Inflammatory macrophage treated with lipopolysaccharide for 4 hours (primary cell): ENCODE measurements around the gene SPATA19.

Experiments used
- DNase-seq: peaks from one replicate; pipeline ENCODE4 v3.0.0-alpha.2; 2020

SPATA19 gene

DNA sequence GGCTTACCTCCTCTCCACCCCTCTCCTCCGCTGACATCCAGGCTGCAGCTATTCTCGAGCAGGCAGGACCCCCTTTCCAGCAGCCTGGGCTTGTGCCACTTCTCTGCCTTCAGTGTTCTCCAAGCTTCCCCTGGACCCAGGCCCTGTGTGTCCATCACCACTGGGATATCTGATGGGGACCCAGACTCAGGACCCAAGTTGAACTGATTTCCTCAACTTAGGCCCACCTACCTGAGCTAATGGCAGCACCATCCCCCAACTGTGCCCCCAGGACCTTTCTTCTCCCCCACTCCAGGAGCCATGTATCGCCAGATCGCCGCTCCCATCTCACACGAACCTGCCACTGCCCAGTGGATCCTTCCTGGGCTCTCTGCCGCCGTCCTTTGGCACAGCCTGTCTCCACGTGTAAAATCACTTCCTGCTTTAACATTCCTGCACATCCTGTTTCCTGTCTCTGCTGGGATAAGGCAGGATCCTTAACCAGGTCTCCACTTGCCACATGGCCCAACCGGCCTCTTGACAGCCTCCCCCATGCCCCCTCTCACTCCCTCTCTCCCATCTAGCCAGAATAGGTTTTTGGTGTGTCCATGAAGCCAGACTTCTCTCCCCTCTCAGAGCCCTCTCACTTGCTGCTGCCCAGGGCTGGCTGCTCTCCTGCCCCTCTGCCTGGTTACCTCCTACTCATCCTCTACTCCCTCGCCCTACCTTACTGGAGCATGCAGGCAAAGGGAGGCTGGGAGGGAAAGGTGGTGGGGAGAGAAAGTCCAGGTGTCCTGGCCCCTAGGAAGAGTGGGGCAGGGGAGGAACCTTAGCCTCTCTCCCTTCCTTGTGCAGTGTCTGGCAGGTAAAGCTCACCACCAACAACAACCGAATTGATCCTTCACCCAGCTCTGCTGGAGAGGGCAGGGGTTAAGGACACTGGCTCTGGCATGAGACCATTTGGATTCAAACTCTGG, 9.4 kb downstream of the SPATA19 start:
- DNase-seq, result no peak

DNA sequence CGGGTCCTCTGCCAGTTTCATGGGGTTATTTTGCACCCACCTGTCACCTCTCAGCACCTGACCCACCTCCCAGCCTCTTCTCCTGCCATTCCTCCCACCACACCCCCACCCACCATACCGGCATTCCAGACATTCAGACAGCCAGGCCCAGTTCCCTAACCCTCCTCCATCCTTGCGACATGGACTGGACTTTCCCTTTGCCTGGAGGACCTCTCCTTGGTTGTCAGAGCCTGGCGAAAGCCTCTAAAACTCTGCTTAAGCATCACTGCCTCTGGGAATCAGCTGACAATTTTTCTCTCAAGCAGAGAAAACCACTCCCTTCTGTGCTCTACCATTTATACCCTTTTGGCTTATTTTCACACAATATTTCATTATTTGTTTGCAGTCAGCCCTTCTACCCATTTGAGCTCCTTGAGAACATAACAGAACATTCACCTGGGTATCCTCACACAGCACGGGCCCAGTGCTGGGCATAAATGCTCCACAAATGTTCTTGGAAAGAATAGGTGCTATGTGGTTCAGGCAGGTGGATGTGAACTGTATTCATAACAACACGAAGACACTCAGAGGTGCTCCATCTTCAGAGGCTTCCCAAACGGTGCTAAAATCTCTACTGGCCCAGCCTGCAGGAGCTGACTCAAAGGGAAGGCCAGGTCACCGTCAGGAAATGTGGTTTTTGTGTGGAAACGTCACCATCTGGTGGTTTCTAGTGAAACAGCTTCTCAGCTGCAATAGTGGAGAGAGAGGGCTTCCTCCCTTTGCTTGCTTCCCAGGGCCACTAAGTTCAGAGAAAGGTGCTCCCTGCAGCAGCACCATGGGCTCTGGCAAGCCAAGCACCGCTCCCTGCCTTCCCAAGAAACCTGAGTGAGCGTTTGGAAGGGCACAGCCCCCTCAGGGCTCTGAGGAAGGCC, 10.4 kb downstream of the SPATA19 start:
- peak; percentile 28 for DNase-seq

DNA sequence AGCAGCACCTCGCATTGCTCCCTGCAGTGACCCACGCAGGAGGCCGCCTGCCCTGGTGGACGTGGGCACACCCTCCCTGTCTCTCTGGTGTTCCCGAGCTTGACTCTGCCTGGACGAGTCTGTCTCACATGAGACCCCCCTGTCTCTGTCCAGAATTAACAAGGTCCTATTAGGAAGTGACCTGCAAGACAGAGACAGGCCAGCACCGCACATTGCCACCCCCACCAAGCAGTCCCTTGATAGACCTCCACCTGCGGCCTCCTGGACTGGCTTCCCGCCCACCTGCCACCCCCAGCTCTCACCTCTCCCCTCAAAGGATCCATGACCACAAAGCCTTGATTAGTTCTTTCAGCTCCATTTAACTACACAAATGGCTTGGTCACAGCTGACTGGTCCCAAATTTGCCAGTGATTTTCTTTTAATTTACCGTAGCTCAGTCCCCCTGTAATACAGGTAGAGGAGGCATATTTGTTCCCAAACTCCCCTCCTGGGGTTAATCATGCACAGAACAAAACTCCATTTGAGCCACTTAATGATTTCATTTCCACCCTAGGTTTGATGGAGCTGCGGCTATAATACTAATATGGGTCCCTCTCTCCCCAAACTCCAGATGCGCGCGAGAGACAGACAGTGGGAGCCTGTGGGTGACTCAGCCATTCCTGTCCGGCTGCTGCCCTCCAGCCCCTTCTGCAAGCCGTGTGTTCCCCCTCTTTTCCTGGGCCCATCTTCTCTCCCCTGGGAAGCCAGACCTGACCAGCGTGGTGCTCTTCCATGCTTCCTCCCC, 11.2 kb downstream of the SPATA19 start:
- no peak for DNase-seq

DNA sequence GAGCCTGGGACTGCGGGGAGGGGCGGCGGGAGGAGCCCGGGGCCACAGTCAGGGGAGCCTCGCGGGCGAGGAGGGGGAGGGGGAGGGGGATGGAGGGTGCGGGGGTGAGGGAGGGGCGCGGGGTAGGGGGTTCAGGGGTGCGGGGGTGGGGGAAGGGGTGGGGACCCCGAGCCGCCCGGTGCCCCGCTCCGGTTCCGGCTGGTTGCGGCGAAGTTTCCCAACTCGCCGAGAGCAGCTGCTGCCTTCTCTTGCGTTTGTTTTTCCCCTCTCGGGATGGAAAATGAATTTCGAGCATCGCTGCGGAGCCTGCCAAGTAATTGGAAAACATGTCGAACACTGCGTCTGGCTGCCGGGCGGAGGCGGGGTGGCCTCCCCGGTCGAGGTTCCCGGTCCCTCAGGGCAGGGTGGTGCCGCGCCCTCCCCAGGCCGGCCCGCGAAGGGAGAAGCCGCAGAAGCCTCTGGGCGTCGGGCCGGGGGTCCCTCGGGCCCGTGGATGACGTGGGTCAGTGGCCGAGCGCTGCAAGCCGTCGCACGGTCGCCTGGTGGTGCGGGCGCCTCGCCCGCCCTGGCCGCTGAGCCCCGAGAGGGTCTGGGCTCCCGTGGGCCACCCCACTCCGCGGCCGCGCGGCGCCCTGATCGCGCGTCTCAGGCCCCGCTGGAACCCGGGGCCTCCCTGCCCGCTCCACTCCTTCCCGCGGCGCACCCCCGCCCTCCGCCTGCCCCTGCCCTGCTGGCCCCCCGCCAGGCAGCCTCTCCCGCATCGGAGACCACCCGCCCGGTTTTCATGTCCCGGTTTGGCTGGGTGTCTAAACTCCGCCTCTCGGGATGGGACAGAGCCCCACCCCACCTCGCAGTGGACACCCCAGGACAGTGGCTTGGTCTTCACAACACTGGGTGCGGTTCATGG, 12.1 kb downstream of the SPATA19 start:
- DNase-seq, result no peak

DNA sequence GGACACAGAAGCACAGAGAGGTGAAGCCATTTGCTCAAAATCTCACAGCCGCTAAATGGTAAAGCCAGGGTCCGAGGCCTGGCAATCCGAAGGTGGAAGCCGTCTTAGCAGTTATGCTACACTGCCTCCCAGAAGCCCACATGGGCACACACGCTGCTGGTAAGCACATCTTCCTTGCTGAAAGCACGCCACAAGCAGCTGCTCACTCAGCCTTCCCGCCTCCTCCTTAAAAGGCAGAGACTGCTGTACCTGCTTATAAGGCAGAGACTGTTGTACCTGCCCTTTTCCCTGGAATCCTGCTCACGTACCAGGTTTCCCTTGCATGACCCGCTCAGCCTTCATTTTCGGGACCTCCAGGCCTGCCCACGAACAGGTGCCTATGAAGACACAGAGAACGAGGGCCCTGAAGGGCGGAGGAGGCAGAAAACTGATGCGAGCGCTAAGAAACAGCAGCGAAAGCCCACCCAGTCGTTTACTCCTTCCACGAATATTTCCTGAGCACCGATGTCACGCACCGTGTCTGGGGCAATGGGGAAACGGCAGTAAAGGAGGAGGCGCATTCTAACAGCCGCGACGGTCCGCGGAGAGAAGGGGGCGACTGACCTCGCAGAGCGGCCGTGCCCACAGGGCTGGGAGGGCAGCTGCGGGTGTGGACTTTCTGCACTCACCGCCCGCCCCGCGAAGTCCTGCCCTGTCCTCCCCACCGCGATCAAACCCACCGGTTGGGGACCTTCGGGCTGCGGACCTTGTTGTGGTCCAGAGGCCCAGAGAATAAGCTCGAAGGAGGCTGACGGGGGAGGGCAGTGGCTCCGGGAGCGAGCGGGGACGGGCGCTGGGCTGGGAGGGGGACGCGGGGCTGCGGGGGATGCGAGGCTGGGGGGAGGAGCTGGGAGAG, 13.0 kb downstream of the SPATA19 start:
- no peak for DNase-seq

DNA sequence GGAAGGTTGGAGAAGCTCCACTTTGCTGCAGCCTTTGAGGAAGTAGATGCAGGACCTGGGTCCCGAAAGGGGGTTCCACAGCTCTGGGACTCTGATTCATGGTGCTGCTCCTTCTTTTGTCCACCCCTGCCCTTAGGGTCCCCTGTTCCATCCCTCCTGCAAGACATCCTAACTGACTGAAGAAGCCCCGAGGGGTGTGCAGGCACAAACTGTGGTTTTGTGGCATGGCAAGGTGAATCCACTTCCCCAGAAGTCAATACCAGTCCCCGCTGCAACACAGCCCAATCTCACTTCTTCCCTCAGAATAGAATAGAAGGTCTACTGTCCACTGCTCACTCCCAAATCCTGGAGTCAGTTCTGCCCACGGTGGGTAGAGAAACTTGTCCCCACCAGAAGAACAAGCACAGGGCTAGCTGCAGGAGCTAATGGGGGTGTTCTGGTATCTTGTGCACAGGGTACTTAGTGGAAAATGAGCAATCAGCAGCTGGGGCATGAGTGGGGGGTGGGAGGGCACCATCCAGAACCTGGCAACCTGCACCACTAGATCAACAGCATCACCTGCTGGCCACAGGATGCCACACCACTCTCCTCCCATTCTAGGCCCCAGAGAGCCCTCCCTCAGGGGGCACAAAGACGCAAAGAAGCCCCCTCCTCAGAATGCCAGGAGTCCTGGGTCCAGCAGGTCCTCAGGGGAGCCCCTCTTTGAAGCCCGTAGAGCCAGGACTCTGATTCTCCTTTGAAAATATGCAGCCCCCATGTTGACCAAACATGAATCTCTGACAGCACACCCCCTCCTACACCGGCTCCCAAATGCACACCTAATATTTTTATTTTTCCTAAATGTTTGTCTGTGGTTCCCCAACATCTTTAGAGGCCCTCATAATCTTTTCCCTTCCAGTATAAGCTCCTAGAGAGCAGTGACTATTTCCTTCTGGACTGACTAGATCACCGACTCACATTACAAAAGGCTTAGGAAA, 14.1 kb downstream of the SPATA19 start:
- no peak for DNase-seq

DNA sequence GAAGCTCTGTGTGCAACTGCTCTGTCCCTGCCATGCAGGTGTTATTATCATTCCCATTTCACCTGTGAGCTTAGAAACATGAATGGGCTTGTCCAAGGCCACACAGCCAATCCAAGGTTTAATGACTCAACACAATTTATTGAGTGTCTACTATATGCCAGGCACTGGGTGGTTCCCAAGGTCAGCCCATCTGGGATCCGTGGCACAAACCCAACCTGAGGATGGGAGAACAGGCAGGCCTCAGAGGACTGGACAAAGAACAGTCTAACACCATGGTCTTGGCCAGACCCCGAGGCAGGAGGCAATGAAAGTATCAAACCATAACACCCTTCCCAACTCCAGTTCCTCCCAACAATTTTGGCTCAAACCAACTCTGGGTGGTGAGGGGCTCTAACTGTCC, 15.7 kb downstream of the SPATA19 start:
- no peak for DNase-seq

DNA sequence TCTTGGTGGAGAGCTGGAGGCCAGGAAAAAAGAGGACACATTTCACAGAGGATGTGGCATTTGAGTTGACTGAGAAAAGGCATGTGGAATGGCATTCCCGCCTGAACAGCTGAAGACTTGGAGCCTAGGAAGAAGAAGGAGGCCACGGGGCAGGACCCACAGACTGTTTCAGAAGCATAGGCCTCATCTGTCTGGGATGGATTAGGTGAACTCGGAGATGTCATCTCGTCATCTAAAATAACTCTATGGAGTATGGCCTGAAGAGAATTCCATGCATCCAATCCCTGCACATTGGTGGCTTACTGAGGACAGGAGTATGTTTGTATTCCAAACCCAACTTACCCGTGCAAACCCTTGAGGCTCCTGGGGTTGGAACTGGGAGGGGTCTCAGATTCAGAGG, 16.4 kb downstream of the SPATA19 start:
- no peak for DNase-seq

DNA sequence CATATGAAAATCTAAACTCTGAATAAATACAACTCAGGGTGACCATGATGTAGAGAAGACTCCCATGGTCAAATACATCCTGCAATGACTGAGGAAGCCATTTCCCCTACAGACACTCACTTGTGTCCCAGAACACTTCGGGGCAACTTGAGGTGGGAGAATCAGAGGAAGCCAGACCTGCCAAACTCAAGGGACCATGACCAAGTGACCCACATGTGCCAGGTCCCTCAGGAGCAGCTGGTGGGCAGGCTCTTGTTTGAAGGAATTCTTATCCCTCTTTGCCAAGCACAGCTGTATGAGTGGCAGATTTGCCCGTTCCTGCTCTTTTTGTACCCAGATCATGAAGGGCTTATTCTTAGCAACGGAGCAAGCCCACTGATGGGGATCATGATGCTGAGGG, 17.8 kb downstream of the SPATA19 start:
- DNase-seq, result no peak

DNA sequence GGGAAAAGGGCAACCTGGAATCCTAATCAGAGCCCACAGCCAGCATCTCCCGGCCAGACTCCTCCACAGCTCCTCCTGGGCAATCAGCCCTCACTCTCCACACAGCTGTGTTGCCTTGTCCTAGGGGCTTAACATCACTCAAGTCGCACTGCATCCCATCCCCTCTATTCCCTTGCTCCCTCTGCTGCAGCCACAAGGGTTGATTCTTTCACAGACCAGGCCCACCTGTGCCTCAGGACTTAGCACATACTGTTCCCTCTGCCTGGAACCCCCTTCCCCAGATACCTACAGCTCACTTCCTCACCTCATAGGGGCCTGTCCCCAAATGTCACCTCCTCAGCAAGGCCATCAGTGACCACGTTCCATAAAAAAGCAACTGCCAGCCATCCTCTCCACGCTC, 18.4 kb downstream of the SPATA19 start:
- no peak for DNase-seq

DNA sequence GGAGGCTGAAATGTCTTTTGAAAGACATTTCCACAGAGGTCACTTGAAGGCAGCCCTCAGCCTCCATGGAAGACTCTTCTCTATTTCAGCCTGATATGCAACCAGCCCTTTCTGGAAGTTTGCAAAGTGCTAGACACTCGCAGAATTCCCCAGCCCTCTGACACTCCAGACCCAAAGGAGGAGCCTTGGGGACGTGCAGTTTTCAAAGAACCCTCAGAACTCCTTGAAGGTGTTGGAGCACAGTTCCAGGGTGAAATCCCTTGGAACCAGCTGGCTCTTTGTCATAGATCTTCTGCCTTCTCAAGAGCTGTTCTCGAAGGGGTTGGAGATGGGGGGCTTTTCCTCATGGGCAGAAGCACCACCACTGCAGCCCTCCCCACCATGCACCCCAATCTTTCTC, 19.6 kb downstream of the SPATA19 start:
- DNase-seq, result no peak

DNA sequence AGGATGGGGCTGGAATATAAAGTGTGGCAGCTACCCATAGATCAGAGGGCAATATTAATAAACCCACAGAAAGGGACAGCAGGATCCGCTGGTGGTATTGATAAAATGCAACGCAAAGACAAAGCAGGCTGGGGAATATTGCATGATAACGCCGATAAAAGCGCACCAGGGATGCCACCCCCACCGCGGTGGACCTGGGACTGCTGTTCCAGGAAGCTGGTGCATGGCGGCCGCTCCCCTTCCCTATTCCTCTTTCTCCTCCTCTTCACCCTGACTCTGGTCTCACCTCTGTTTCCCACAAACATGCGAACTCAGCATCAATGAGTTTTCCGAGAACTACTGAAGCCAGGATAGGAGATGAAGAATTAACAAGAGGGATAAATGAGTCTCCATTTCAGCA, 20.2 kb downstream of the SPATA19 start:
- DNase-seq, result no peak

DNA sequence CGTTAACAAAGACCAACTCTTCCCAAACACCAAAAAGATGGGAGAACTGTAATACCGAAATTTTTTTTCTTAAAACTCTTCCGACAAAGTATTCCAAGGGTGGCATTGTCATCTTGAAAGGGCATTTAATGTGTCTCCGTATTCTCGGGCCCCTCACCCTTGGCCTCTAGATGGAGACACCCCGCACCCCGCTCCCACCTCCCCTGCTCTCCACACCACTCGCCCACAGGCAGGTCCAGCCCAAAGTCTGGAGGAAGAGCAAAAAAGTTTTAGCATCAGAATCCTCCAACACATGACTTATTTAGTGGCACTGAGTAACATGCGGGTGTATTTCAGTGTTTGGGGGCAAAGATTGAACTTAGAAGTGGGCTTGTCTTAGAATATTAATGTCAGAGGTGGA, 20.7 kb downstream of the SPATA19 start:
- no peak for DNase-seq

DNA sequence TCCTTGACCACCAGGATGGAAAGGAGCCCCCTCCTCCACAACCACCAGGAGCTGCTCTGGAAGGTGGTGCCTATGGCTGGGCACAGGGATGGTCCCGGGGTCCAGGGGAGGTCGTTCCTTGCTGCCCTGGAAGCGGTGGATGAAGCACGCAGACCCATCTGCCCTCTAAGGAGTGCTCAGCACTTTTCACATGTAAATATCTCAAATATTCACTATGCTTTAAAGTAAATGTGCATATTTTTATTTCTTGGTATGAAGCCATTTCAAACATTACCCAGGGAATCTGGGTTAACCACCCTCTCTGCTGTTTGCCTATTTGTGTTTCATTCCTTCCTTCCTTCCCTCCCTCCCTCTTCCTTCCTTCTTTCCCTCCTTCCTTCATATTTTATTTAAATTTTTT, 21.7 kb downstream of the SPATA19 start:
- no peak for DNase-seq

DNA sequence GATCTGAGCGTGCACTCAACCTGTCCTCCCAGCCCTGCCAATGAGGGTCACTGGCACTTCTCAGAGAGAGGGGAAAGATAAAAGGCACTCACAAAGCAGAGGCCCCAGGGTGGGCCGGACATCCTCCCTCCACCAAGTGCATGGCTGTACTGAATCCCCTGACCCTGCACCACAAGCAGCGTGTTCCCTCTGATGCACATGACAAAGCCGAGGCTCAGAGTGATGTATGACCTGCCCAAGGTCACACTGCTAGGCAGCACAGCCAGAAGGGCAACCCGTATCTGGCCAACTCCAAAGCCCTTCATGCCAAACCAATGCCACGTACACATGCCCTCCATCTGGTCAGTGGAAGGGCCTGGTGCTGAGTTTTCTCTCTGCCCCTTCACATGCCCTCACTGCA, 22.1 kb downstream of the SPATA19 start:
- DNase-seq, result no peak

DNA sequence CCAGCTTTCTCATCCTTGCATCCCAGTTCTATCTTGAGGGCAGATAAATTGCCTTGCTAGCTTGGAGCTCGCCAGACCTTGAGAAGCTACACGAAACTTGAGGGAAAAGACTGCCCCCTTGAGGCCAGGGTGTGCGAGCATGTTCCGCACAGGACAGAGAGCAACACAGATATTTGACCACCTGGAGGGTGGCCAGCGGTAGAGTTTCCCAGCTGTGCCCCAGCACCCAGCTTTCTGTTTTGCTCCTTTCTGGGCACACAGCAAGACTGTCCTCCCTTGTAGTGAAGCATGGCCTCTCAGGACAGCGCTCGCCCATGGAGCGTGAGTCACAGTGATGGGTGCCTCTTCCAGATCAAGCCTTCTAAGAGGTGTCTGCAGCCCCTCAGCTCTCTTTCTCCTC, 23.5 kb downstream of the SPATA19 start:
- DNase-seq, result peak; percentile 25

DNA sequence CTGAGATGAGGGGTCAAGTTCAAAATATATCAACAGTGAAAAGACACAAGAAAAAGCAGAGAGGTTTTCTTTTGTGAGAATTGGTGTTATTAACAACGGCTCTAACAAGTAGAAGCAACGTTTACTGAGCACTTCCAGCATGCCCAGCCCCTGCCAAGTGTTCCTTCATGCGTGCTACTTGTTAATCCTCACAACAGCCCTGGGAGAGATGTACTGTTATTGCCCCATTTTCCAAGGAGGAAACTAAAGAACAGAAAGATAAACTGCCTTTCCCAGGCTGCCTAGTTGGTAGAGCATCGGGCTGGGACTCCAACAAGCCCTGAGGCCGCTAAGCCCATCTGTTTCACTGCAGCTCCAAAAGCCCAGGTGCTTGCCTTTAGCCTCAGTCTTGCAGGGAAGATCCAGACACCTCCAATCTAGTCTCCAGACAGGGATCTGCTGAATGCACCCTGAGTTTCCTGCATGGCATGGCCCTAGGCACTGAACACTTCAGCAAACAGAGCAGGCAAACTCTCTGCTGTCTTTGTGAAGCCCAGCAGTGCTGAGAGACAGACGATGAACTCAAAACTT, 25.5 kb downstream of the SPATA19 start:
- DNase-seq, result no peak

DNA sequence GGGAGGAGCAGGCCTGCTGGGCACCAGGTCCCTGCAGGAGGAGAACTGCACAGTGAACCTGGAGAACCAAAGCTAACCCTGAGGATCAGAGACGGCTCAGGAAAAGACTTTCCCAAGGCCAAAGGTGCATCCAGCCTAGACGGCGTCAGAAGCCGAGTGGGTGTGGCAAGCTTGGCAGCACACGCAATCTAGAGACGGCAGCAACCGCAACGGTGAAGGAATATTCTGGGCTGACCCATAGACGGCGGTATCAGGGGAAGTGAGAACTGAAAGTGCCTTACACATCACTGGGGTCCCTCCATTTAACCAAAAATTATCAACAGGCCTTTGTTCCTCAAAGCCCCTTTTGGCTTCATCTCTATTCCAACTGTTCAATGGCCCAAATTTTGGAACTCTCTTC, 26.2 kb downstream of the SPATA19 start:
- DNase-seq, result no peak

DNA sequence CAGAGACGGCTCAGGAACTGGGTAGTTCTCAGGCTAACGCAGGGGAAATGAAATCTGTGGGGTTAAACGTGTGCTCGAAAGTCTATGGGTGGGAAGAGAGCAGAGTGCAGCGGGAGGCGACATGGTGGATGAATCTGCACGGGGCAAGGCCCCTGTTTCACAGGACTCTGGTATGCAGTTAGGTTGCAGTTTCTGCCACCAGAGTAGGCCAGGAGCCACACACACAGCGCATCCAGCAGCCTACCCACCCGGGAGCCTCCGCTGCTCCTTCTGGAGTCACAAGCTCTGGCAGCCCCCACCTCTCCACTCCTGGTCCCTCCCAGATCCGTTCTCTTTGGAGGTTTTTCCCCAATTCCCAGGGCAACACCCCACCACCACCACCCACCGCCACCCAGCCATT, 27.0 kb downstream of the SPATA19 start:
- DNase-seq, result no peak
